ENCODE data around the gene ANKHD1. TPM values are rescaled to one million over a fixed set of nuclear protein-coding genes. Genes with fewer than 3 reads are reported as not detected.
A peak's percentile ranks its signal among the peaks of the same experiment; 100 is the strongest.

Gene ANKHD1
- total RNA-seq, 1 experiment from 2014 or later: 113 TPM

GRCh38 chr5:140402258-140403074, 833 bp downstream of the ANKHD1 start (continued):
- TF ChIP-seq STAT6 (CRISPR knock-in tag; conservative IDR thresholded peaks at IDR 0.05; ENCODE audit: low read depth) (no peak), ZMAT4 (CRISPR knock-in tag; IDR thresholded peaks at IDR 0.05) (no peak), NFYB (CRISPR knock-in tag; conservative IDR thresholded peaks at IDR 0.05; ENCODE audit: low read depth) (no peak), ATF6 (CRISPR knock-in tag; IDR thresholded peaks at IDR 0.05) (no peak), USF1 (CRISPR knock-in tag; IDR thresholded peaks at IDR 0.05) (peak; percentile 84), ZNF671 (CRISPR knock-in tag; IDR thresholded peaks at IDR 0.05) (no peak), TEAD1 (CRISPR knock-in tag; IDR thresholded peaks at IDR 0.05) (0 out of 2 replicates have a peak, but pooled peaks have one; percentile 33), IRF2 (CRISPR knock-in tag; IDR thresholded peaks at IDR 0.05; ENCODE audit: borderline replicate concordance, low read depth) (no peak), ARID4B (CRISPR knock-in tag; IDR thresholded peaks at IDR 0.05; ENCODE audit: borderline replicate concordance) (peak; percentile 65; the same call in 1 of the 2 replicates), SP1 (CRISPR knock-in tag; conservative IDR thresholded peaks at IDR 0.05) (no peak), PRRX2 (CRISPR knock-in tag; IDR thresholded peaks at IDR 0.05) (no peak), NR1H2 (CRISPR knock-in tag; IDR thresholded peaks at IDR 0.05) (no peak), JAZF1 (CRISPR knock-in tag; IDR thresholded peaks at IDR 0.05) (no peak), ZSCAN18 (CRISPR knock-in tag; IDR thresholded peaks at IDR 0.05) (no peak), MLX (CRISPR knock-in tag; IDR thresholded peaks at IDR 0.05) (no peak), NFATC4 (CRISPR knock-in tag; IDR thresholded peaks at IDR 0.05) (no peak), ZNF396 (CRISPR knock-in tag; IDR thresholded peaks at IDR 0.05; ENCODE audit: borderline replicate concordance) (no peak), FOXK1 (CRISPR knock-in tag; IDR thresholded peaks at IDR 0.05) (no peak), FOXP1 (CRISPR knock-in tag; IDR thresholded peaks at IDR 0.05; ENCODE audit: borderline replicate concordance) (0 out of 2 replicates have a peak, but pooled peaks have one; percentile 4)
- TF ChIP-seq, protein P1, sequence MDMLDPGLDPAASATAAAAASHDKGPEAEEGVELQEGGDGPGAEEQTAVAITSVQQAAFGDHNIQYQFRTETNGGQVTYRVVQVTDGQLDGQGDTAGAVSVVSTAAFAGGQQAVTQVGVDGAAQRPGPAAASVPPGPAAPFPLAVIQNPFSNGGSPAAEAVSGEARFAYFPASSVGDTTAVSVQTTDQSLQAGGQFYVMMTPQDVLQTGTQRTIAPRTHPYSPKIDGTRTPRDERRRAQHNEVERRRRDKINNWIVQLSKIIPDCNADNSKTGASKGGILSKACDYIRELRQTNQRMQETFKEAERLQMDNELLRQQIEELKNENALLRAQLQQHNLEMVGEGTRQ (CRISPR knock-in tag; IDR thresholded peaks at IDR 0.05): peak; percentile 86
- TF ChIP-seq, protein P2, sequence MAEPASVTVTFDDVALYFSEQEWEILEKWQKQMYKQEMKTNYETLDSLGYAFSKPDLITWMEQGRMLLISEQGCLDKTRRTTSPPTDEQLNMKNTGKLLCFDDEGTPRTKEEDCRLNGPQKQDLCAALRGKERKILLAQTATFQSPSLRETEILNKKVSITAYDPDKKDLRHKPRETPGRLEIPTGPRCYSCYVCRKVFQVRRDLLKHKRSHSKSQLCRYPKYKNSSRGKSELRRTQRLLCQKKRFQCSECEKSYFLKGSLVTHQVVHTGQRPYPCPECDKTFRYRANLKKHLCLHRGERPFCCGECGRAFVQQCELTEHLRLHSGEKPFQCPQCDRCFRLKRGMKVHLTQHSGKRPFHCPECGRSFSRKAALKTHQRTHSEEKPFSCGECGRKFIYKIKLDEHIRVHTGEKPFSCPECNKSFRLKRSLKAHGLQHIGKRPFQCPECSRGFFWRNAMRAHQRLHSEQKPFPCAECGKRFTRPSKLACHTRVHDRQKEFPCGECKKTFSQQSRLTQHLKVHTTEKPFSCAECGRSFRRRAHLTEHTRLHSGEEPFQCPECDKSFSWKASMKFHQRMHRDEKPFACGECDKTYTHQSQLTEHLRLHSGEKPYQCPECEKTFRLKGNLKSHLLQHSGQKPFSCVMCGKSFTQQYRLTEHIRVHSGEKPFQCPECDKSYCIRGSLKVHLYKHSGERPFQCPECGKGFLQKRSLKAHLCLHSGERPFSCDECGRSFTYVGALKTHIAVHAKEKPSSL (CRISPR knock-in tag; conservative IDR thresholded peaks at IDR 0.05): no peak
- TF ChIP-seq, protein P3, sequence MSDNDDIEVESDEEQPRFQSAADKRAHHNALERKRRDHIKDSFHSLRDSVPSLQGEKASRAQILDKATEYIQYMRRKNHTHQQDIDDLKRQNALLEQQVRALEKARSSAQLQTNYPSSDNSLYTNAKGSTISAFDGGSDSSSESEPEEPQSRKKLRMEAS (CRISPR knock-in tag; IDR thresholded peaks at IDR 0.05): peak; percentile 61; the same call in 1 of the 2 replicates
